HG02970 (cell line): Measurements from ENCODE around the gene TRIM71.
"Not testable (repeated sequence)": the region's sequence is repeated elsewhere in the genome, so short reads cannot be mapped to it uniquely, and the experiment has no call there.

Experiments
- ATAC-seq: cut with Tn5 transposase; IDR thresholded peaks from one replicate; pipeline ENCODE4 v1.9.1; 2021; ENCODE audit warnings: mild to moderate bottlenecking, moderate library complexity, moderate number of reproducible peaks; ENCODE audit not compliant: unreplicated experiment, low FRiP score

TRIM71 gene

DNA sequence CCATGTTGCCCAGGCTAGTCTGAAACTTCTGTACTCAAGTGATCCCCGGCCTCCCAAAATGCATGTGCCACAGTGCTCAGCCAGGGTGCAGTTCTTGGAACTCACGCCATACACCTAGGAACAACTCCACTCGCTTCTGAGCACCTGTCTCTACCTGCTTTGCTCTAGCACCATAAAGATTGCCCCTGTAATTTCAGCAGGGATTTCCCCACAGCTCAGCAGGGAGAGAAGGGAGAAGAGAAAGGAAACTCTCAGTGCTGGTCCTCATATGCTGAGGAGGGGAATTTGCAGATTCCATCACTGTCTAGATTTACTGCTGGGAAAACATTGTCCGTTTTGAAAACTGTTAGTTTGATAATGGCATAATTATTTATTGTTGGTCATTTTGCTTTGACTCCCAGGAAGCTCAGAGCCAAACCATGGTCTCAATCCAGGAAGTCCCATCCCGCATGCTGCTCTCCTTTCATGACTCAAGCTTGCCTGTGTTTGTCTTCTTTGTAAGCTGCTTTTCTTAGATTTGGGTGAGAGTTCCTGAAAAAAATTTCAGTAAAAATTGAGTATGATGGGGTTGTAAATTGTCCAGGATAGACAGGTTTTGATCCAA is 24.2 kb downstream of the TRIM71 start:
- ATAC-seq: no peak

DNA sequence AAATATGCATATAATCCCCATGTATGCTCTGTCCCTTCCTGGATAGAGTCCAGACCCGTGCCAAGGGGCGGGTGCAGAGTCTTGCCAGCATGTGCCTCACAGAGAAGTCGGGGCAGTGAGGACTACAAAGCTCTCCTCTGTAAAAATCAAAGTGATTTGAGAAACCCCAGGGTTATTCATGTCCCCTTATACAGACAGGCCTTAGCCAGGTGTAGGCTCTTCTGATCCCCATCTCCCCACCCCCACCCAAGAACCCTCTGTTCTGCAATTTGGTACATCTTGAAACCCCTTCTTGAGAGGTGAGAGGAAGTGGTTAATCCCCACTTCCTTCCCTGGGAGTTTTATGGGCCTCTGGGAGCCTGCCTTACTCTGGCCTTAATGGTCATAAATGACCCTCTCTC is 24.7 kb downstream of the TRIM71 start:
- no peak for ATAC-seq

DNA sequence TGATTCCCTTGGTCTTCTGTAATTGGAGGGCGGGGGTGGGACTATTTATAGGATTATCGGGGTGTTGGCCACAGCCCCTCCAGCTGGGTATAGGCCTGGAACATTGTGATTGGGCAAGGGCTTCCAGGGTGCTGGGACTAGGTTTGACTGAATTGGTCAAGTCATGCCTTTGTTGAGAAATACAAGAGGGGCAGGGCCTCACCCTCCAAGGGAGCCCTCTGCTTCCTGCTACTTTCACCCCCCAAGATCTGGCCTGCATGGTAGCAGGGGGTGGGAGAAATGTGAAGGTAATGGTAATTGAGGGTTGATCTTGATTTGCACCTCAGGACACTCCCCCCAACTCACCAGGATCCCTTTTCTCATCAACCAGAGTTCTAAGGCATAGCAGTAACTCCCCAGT is 25.2 kb downstream of the TRIM71 start:
- ATAC-seq: no peak

DNA sequence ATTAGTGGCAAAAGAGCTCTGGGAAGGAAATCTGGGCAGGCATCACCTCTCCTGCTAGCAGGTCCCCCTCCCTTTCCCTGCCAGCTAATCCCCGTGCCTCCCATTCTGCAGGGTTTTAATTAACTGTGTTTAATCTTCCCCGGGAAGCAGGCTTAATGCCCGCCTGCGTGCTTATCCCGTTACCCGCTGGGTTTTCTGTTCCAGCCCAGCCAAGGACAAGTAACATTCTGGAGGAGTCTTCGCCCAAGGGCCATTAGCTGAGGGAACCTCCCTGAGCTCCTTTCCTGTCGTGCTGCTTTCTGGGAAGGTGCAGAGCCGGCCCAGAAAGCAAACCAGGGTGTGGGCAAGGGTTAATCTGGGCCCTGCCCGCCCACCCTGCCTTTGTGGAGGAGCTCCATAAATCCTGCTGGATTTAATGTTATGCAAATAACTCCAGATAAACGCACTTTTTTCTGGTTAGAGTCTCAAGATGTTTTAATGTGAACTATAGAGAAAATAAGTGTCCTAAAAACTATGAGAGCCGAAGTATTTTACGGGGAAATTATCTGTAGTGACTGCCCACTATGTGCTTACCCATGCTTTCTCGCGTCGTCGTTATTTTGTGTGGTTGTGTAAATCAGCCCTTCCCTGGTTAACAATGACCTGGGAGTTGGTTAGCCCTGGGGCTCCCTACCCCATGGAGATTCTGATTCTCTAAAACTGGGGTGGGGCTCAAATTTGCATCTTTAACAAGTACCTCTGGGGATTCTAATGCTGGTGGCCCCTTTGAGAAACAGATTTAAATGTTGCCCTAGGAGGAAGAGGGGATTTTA is 25.9 kb downstream of the TRIM71 start:
- ATAC-seq: no peak

DNA sequence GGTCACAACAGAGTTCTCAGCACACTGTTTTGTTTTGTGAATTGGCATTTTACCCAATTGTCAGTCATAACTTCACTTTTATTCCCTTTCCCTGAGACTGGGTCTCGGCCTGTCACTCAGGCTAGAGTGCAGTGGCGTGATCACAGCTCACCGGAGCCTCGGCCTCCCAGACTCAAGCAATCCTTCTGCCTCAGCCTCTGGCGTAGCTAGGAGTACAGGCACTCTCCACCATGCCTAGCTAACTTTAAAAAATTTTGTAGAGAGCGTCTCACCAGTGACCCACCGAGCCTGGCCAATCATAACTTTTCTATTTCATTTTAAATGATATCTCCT is 26.5 kb downstream of the TRIM71 start:
- ATAC-seq: no peak

GRCh38 chr3:32844914-32845313 is 27.1 kb downstream of the TRIM71 start:
- ATAC-seq: no peak

- ATAC-seq: not testable (repeated sequence)
Observed at GRCh38 chr3:32845546-32845945, 27.7 kb downstream of the TRIM71 start.

- ATAC-seq: not testable (repeated sequence)
Observed at GRCh38 chr3:32847045-32847444, 29.2 kb downstream of the TRIM71 start.

DNA sequence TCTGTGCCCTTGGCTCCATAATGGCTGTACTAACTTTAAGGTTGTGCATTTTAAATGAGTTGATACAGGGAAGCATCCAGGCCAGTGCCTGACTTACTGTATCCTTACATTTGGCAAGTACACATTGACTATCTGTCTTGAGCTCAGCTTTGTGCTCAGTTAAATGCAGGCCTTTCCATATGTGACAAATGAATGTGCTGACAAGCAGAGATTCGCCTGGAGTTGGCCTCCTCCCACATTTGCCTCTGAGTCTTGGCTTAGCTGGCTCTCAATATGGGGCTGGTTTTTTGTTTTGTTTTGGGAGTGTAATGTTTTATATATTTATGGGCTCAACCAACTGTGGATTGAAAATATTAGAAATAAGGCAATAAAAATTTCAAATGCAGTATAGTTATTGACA is 29.7 kb downstream of the TRIM71 start:
- no peak for ATAC-seq

DNA sequence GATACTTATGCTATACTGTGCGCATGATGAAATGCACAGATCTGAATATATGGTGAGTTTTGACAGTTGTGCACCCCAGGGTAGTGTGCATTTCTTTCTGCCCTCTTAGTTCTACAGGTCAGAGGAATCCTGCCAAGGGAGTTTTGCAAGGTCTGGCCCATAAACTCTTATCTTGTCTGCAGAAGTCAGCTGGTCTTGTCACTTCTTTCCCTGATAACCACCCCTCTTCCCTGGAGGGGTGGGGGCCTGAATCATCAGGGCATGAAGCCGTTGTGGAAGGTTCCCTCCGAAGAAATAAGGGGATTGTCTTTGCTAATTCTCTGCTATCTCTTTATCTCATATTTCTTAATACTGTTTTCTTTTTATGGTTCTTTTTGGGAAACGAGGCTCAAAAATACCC is 30.4 kb downstream of the TRIM71 start:
- ATAC-seq: no peak

- no peak for ATAC-seq
Observed at GRCh38 chr3:32849046-32849445, 31.2 kb downstream of the TRIM71 start.

- no peak for ATAC-seq
Observed at GRCh38 chr3:32850226-32850625, 32.4 kb downstream of the TRIM71 start.

GRCh38 chr3:32850636-32851035 is 32.8 kb downstream of the TRIM71 start:
- ATAC-seq: no peak

- ATAC-seq: no peak
Observed at GRCh38 chr3:32852146-32852545, 34.3 kb downstream of the TRIM71 start.

GRCh38 chr3:32855350-32855953 is 37.7 kb downstream of the TRIM71 start:
- no peak for ATAC-seq

DNA sequence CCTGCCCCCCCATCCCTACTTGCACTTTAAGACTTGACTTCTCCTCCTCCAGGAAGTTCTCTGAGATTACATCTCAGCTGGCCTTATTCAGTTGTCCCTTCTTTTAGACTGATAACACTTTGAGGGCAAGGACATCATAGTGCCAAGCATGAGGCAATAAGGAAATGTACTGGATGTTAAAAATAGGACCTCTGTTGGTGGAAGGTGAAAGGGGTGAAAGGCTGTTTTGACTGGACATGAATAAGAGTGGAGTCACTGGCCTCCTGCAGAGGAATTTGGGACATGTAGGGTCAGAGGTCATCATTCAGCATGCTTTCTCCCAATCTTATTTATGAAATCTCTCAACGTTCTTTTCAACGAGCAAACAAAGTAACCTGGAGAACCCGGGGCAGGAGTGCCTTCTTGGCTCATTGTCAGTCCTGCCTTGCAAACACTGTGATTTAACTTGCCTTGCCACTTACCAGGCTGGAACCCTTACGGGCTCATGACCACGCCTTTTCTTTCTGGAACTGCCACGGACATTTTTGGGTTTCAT is 38.6 kb downstream of the TRIM71 start:
- no peak for ATAC-seq

DNA sequence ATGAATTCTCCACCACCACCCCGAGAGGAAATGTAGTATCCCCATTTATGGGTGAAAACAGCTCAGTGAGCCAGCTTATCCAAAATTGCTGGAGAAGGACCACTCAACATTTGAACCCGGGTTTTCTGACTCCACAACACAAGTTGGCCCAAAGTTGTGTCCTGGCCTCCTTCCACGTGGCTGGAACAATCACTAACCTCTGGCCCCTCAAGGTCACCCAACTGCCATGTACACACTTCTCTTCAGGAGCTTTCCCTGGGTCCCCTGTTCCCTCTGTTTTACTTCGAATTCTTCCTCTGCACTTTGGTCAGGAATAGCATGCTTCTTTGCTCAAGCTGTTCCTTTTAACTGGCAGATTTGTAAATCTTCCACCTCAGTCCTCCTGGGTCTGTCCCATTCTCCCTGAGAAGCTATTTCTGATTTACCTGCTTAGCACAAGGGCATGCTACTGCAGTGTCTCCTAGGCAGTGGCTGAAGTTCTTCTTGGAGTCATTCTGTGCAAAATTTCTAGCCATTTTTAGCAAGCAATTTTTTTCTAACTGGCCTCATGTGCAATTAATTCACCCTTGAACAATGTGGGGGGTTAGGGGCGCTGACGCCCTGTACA is 39.2 kb downstream of the TRIM71 start:
- ATAC-seq: no peak

GRCh38 chr3:32857921-32858320 is 40.1 kb downstream of the TRIM71 start:
- no peak for ATAC-seq

DNA sequence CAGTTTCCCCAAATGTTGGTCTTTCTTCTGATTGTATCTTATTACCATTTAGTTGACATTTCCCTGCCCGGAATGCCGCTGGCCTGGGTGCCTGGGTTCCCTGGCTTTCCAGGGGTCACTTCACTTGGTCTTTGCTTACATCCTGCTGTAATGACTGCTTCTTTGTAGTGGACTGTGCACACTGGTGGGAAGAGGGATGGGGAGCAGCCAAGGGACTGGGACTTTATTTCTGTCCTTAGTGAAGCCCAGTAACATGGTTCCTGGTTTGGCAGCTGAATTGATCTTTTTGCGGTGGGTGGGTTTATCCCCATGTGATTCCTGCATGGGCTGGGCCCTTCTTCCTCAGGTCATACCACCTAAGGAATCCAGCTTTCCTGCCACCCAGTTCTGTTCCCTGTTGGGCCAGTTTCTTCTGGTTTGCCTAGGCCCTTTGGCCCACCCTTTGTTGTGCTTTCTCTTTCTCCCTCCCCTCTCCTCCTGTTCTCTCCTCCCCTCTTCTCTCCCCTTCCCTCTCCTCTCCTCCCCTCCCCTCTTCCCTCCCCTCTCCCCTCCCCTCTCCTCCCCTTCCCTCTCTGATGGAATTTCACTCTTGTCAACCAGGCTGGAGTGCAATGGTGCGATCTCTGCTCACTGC is 41.9 kb downstream of the TRIM71 start:
- no peak for ATAC-seq

DNA sequence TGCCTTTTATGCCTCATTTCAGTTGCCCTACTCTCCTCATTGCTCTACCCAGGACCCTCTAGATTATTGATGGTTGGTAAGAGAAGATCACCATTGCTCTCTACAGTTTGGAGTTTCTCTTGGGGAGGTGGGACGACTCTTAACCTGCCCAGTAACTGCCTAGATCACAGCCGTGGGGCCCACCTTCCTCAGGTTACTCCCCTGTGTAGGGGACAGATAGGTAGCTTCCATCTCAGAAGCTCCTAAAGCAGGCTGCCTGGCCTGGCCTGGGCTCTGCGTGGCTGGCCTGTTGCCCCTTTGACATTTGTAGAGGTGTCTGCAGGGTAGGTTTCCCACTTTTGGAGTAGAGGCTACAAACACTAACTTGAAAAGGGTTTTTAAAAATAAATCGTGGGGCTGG is 42.7 kb downstream of the TRIM71 start:
- no peak for ATAC-seq

DNA sequence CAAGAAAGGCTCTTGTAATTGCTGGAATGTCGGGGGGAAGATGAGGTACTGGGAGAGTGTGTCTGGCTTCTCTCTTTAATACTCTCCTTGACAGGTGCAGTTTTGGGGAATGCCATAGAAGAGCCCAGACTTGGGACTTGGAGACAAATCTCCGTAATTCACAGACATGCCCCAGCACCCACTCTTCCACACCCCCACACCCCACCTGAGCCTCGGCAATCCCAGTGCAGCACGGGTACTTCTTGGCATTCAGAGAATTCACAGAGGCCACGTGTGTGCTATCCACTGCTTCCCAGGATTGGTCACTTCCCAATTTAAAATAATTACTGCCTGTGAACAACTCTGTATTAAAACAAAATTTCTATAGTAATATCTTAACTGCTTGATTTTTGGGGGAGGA is 43.9 kb downstream of the TRIM71 start:
- no peak for ATAC-seq
